ENCODE results near the gene PROCA1. TPM values are rescaled to one million over a fixed set of nuclear protein-coding genes. Genes with fewer than 3 reads are reported as not detected.

The PROCA1 gene
- 2.7 TPM for polyA plus RNA-seq

- Mint-ChIP-seq H3K9me3 (no peaks in the 10 kb centered on the region), H3K4me1 (peaks cover 11 to 13% (median 11%) of the 10 kb centered on the region in 3 donors), H3K4me3 (peak within 1 kb of the TSS; percentile 78 to 98 (median 93)), H3K36me3 (no peaks in the 10 kb centered on the region), H3K27me3 (peaks cover 3% of the 10 kb centered on the region), H3K27ac (peak within 1 kb of the TSS; percentile 84 to 94 (median 94))
Measured at GRCh38 chr17:28711723-28712031, at the start of gene PROCA1. Gene PROCA1 (minus strand): TSS chr17:28711888. CDS start chr17:28711660, 228 bp downstream.

- H3K4me3 Mint-ChIP-seq: peak overlapping the region in 1 of 4 donors; percentile 17
- no peaks in the 10 kb centered on the region for H3K36me3 Mint-ChIP-seq
- H3K4me1 Mint-ChIP-seq: peaks cover 4 to 16% (median 7%) of the 10 kb centered on the region in 3 donors
- no peaks in the 10 kb centered on the region for H3K27me3 Mint-ChIP-seq
- no peaks in the 10 kb centered on the region for H3K9me3 Mint-ChIP-seq
- H3K27ac Mint-ChIP-seq: peak overlapping the region in 2 of 3 donors; percentile 35 to 77
Measured at GRCh38 chr17:28760601-28761562, 49.2 kb upstream of the PROCA1 start.

- H3K4me3 Mint-ChIP-seq: no peak overlapping the region
- no peaks in the 10 kb centered on the region for H3K36me3 Mint-ChIP-seq
- no peak overlapping the region for H3K27ac Mint-ChIP-seq
- H3K4me1 Mint-ChIP-seq: peaks cover 4 to 16% (median 7%) of the 10 kb centered on the region in 3 donors
- no peaks in the 10 kb centered on the region for H3K27me3 Mint-ChIP-seq
- no peaks in the 10 kb centered on the region for H3K9me3 Mint-ChIP-seq
Measured at GRCh38 chr17:28759256-28759865, 47.7 kb upstream of the PROCA1 start.

GRCh38 chr17:28758411-28759121 is 46.9 kb upstream of the PROCA1 start:
- Mint-ChIP-seq H3K27me3 (no peaks in the 10 kb centered on the region), H3K4me1 (peaks cover 0 to 13% (median 3%) of the 10 kb centered on the region in 3 donors), H3K4me3 (no peak overlapping the region), H3K9me3 (no peaks in the 10 kb centered on the region), H3K27ac (peak overlapping the region in 1 of 3 donors; percentile 63), H3K36me3 (no peaks in the 10 kb centered on the region)

DNA sequence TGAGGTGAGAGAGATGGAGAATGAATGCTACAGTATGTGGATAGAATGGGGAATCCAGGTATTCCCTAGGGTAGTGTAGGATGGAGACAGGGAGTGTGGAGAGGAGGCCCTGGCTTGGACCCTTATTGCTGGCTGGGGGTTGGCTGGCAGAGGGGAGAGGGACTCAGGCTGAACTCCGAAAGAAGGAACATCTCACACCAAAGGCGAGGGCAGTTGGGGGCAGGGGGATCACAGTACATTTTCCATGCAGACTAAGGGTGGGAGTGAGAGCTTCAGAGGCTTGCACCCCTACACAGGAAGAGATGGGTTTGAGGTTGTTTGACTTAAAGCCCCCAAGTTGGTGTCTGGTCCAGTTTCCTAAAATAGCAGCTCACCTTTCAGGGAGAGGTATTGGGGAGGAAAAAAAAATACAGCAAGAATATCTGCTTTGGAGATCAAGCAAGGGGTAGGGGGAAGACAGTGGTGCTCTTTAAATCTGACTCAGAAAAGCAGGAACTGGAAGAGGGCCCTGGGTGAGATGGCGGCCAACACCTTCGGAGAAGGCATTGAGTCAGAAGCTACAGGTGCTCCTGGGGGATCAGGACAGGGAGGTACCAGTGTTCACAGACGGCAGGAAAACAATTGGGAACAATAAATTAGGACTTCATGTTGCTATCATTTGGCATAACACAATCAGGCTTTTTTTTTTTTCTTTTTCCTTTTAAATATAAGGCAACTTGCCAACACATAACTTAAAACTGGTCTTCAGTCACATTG is 44.5 kb upstream of the PROCA1 start:
- peak overlapping the region in 1 of 3 donors; percentile 50 for H3K27ac Mint-ChIP-seq
- H3K36me3 Mint-ChIP-seq: no peaks in the 10 kb centered on the region
- no peaks in the 10 kb centered on the region for H3K27me3 Mint-ChIP-seq
- H3K9me3 Mint-ChIP-seq: no peaks in the 10 kb centered on the region
- H3K4me1 Mint-ChIP-seq: peaks cover 0 to 5% (median under 1%) of the 10 kb centered on the region in 3 donors
- H3K4me3 Mint-ChIP-seq: no peak overlapping the region

GRCh38 chr17:28755486-28755885 is 43.8 kb upstream of the PROCA1 start:
- peaks cover 2% of the 10 kb centered on the region in 3 donors for H3K4me1 Mint-ChIP-seq
- H3K27ac Mint-ChIP-seq: no peak overlapping the region
- H3K36me3 Mint-ChIP-seq: no peaks in the 10 kb centered on the region
- H3K9me3 Mint-ChIP-seq: no peaks in the 10 kb centered on the region
- no peak overlapping the region for H3K4me3 Mint-ChIP-seq
- no peaks in the 10 kb centered on the region for H3K27me3 Mint-ChIP-seq

DNA sequence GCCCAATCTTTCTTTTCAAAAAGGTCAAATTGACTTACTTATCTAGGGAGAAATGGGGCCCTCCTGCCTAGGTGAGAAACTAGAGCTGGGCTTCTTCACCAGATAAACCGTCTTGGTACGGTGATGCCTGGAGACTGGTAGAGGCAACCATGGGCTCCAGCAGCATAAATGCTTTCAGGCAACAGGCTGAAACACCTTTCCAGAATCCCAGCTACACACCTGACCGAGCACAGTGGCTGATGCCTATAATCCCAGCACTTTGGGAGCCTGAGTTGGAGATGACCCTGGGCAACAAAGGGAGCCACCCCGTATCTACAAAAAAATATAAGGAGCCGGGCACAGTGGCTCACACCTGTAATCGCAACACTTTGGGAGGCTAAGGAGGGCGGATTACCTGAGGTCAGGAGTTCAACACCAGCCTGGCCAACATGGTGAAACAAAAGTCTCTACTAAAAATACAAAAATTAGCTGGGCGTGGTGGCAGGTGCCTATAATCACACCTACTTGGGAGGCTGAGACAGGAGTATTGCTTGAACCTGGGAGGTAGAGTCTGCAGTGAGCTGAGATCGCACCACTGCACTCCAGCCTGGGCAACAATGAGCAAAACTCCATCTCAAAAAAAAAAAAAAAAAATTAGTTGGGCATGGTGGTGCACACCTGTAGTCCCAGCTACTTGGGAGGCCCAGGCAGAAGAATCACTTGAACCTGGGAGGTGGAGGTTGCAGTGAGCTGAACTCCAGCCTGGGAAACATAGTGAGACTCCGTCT is 40.1 kb upstream of the PROCA1 start:
- H3K27me3 Mint-ChIP-seq: no peaks in the 10 kb centered on the region
- H3K4me3 Mint-ChIP-seq: peak overlapping the region in 1 of 4 donors; percentile 25
- H3K4me1 Mint-ChIP-seq: peaks cover 4 to 10% (median 9%) of the 10 kb centered on the region in 3 donors
- H3K27ac Mint-ChIP-seq: peak overlapping the region in 2 of 3 donors; percentile 56 to 71
- no peaks in the 10 kb centered on the region for H3K9me3 Mint-ChIP-seq
- H3K36me3 Mint-ChIP-seq: no peaks in the 10 kb centered on the region

- no peaks in the 10 kb centered on the region for H3K36me3 Mint-ChIP-seq
- peak overlapping the region in 1 of 4 donors; percentile 86 for H3K4me3 Mint-ChIP-seq
- H3K9me3 Mint-ChIP-seq: no peaks in the 10 kb centered on the region
- peaks cover 6 to 14% (median 8%) of the 10 kb centered on the region in 3 donors for H3K4me1 Mint-ChIP-seq
- peak overlapping the region; percentile 73 to 96 (median 91) for H3K27ac Mint-ChIP-seq
- no peaks in the 10 kb centered on the region for H3K27me3 Mint-ChIP-seq
Measured at GRCh38 chr17:28750178-28751047, 38.7 kb upstream of the PROCA1 start.

- Mint-ChIP-seq H3K4me3 (peak overlapping the region in 1 of 4 donors; percentile 99), H3K4me1 (peaks cover 6 to 16% (median 8%) of the 10 kb centered on the region in 3 donors)
Measured at GRCh38 chr17:28749516-28750177, 38.0 kb upstream of the PROCA1 start.

GRCh38 chr17:28748852-28749515 is 37.3 kb upstream of the PROCA1 start:
- Mint-ChIP-seq H3K36me3 (no peaks in the 10 kb centered on the region), H3K27ac (peak overlapping the region; percentile 73 to 96 (median 91)), H3K4me3 (peak overlapping the region in 2 of 4 donors; percentile 21 to 99), H3K9me3 (no peaks in the 10 kb centered on the region), H3K27me3 (no peaks in the 10 kb centered on the region), H3K4me1 (peaks cover 6 to 20% (median 8%) of the 10 kb centered on the region in 3 donors)

More at GRCh38 chr17:28749516-28750177, 38.0 kb upstream of the PROCA1 start:
- H3K27ac Mint-ChIP-seq: peak overlapping the region; percentile 73 to 96 (median 91)
- H3K36me3 Mint-ChIP-seq: no peaks in the 10 kb centered on the region
- no peaks in the 10 kb centered on the region for H3K27me3 Mint-ChIP-seq
- no peaks in the 10 kb centered on the region for H3K9me3 Mint-ChIP-seq

DNA sequence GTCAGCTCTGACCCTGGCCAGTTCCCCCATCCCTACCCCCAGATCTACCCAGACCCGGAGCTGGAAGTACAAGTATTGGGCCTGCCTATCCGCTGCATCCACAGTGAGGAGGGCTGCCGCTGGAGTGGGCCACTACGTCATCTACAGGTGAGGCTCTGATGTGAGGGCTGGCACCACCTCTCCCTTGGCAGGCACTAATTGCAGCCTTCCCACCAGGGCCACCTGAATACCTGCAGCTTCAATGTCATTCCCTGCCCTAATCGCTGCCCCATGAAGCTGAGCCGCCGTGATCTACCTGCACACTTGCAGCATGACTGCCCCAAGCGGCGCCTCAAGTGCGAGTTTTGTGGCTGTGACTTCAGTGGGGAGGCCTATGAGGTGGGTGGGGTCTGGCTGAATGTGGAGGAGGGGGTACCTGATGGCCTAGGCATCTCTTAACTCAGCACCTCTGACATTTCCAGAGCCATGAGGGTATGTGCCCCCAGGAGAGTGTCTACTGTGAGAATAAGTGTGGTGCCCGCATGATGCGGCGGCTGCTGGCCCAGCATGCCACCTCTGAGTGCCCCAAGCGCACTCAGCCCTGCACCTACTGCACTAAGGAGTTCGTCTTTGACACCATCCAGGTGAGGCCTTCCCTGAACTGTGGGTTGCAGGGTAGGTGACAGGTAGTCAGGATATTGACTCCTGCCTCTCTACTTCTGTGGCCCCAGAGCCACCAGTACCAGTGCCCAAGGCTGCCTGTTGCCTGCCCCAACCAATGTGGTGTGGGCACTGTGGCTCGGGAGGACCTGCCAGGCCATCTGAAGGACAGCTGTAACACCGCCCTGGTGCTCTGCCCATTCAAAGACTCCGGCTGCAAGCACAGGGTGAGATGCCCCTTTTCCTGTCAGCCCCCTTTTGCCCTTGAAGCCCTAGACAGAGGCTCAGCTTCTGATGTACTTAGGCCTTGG is 36.4 kb upstream of the PROCA1 start:
- Mint-ChIP-seq H3K4me1 (peaks cover 8 to 21% (median 9%) of the 10 kb centered on the region in 3 donors), H3K4me3 (peak overlapping the region in 2 of 4 donors; percentile 49 to 99), H3K27me3 (no peaks in the 10 kb centered on the region), H3K9me3 (no peaks in the 10 kb centered on the region), H3K27ac (peak overlapping the region; percentile 73 to 96 (median 94)), H3K36me3 (no peaks in the 10 kb centered on the region)
